Mesendoderm (in vitro differentiated cells): ENCODE results near the gene RNFT2.

ENCODE experiments used
- DNase-seq: peaks from one replicate; pipeline ENCODE4 v3.0.0; 2013
- H2AK5ac ChIP-seq: 2 replicates; pipeline ENCODE4 v1.6.1; 2013; ENCODE audit warnings: low read length, inconsistent platforms
- H2BK120ac ChIP-seq: 2 replicates; pipeline ENCODE4 v1.6.1; 2013; ENCODE audit warnings: low read depth, mild to moderate bottlenecking, low read length, moderate library complexity, mixed read lengths
- H2BK15ac ChIP-seq: replicated peaks from 2 replicates; pipeline ENCODE4 v1.6.1; 2013; ENCODE audit warnings: low read depth, mild to moderate bottlenecking, moderate library complexity
- H2BK5ac ChIP-seq: 2 replicates; pipeline ENCODE4 v1.6.1; 2013; ENCODE audit warnings: low read length, inconsistent platforms
- H3K18ac ChIP-seq: 2 replicates; pipeline ENCODE4 v1.6.1; 2013; ENCODE audit warnings: mild to moderate bottlenecking, low read length, mixed read lengths
- H3K23ac ChIP-seq: one replicate; pipeline ENCODE4 v1.6.1; 2013; ENCODE audit warnings: low read length
- H3K27ac ChIP-seq: 2 replicates; pipeline ENCODE4 v1.5.1; 2013; ENCODE audit warnings: low read depth, mild to moderate bottlenecking, inconsistent platforms, low read length, moderate library complexity
- H3K27me3 ChIP-seq: 2 replicates; pipeline ENCODE4 v1.6.1; 2013; ENCODE audit warnings: low read length, control low read depth, mild to moderate bottlenecking, inconsistent platforms; ENCODE audit not compliant: insufficient read depth, poor library complexity
- H3K36me3 ChIP-seq: 2 replicates; pipeline ENCODE4 v1.6.1; 2013; ENCODE audit warnings: low read length, inconsistent platforms; ENCODE audit not compliant: control insufficient read depth, insufficient read depth
- H3K4ac ChIP-seq: one replicate; pipeline ENCODE4 v1.6.1; 2013; ENCODE audit warnings: low read depth, mild to moderate bottlenecking, low read length, moderate library complexity
- H3K4me1 ChIP-seq: 2 replicates; pipeline ENCODE4 v1.6.1; 2013; ENCODE audit warnings: low read depth, low read length, inconsistent platforms; ENCODE audit not compliant: control insufficient read depth
- H3K4me2 ChIP-seq: 2 replicates; pipeline ENCODE4 v1.6.1; 2013; ENCODE audit warnings: low read length
- H3K4me3 ChIP-seq: 2 replicates; pipeline ENCODE4 v1.5.1; 2013; ENCODE audit warnings: mild to moderate bottlenecking, low read length
- H3K56ac ChIP-seq: one replicate; pipeline ENCODE4 v1.6.1; 2013; ENCODE audit warnings: low read length
- H3K79me1 ChIP-seq: 2 replicates; pipeline ENCODE4 v1.6.1; 2013; ENCODE audit warnings: low read length, inconsistent platforms
- H3K79me2 ChIP-seq: 2 replicates; pipeline ENCODE4 v1.6.1; 2013; ENCODE audit warnings: mild to moderate bottlenecking, low read length; ENCODE audit not compliant: control insufficient read depth, insufficient read depth
- H3K9ac ChIP-seq: 2 replicates; pipeline ENCODE4 v1.6.1; 2013; ENCODE audit warnings: low read length, inconsistent platforms
- H4K5ac ChIP-seq: one replicate; pipeline ENCODE4 v1.6.1; 2013; ENCODE audit warnings: low read length
- H4K8ac ChIP-seq: one replicate; pipeline ENCODE4 v1.6.1; 2013; ENCODE audit warnings: low read depth, mild to moderate bottlenecking, control low read depth, low read length, moderate library complexity
- WGBS: extraction: QIAGEN DNeasy Blood & Tissue Kit; methylation state at CpG from one replicate; pipeline ENCODE4 v1.1.7; 2013; ENCODE audit warnings: low lambda C conversion rate, missing lambda C conversion rate; ENCODE audit not compliant: insufficient coverage; ENCODE audit errors: extremely low coverage; 5-methylcytosine and 5-hydroxymethylcytosine counted together

RNFT2 gene

GRCh38 chr12:116881325-116881876, 143.3 kb downstream of the RNFT2 start, which contains the start of gene HRK:
HRK (minus strand) TSS chr12:116881441; CDS start chr12:116881307, 134 bp downstream.
- no peak within 1 kb of the TSS for H3K4ac ChIP-seq
- H3K79me1 ChIP-seq = no peaks in the 10 kb centered on the region
- H3K4me2 ChIP-seq = peak within 1 kb of the TSS; percentile 79
- peak within 1 kb of the TSS; percentile 50 for H3K9ac ChIP-seq
- H3K18ac ChIP-seq = peak within 1 kb of the TSS; percentile 71
- no peaks in the 10 kb centered on the region for H3K79me2 ChIP-seq
- WGBS = no CpG with 5 or more reads among the region's 49 CpGs
- H2BK5ac ChIP-seq = no peak within 1 kb of the TSS
- no peaks in the 10 kb centered on the region for H3K36me3 ChIP-seq
- H3K4me1 ChIP-seq = peaks cover 11% of the 10 kb centered on the region
- no peak within 1 kb of the TSS for H2BK120ac ChIP-seq
- peak; percentile 64 for DNase-seq
- H3K56ac ChIP-seq = peak within 1 kb of the TSS; percentile 70
- H3K4me3 ChIP-seq = peak within 1 kb of the TSS; percentile 44
- H3K27me3 ChIP-seq = peaks cover 30% of the 10 kb centered on the region
- no peak within 1 kb of the TSS for H3K27ac ChIP-seq
- H3K23ac ChIP-seq = peak within 1 kb of the TSS; percentile 45
- H4K8ac ChIP-seq = peak within 1 kb of the TSS; percentile 31
- H2BK15ac ChIP-seq = no peak within 1 kb of the TSS
- no peak within 1 kb of the TSS for H2AK5ac ChIP-seq
- no peak within 1 kb of the TSS for H4K5ac ChIP-seq

- no peak overlapping the region for H3K9ac ChIP-seq
- H2BK15ac ChIP-seq = no peak overlapping the region
- H4K5ac ChIP-seq = no peak overlapping the region
- H3K23ac ChIP-seq = peak overlapping the region; percentile 2
- no peak overlapping the region for H2BK120ac ChIP-seq
- no peak overlapping the region for H3K4ac ChIP-seq
- H3K18ac ChIP-seq = peak overlapping the region; percentile 71
- H3K79me2 ChIP-seq = no peaks in the 10 kb centered on the region
- peaks cover 30% of the 10 kb centered on the region for H3K27me3 ChIP-seq
- H3K27ac ChIP-seq = no peak overlapping the region
- peaks cover 8% of the 10 kb centered on the region for H3K4me1 ChIP-seq
- H3K56ac ChIP-seq = peak overlapping the region; percentile 60
- no peaks in the 10 kb centered on the region for H3K36me3 ChIP-seq
- H2AK5ac ChIP-seq = no peak overlapping the region
- WGBS = no CpG with 5 or more reads among the region's 29 CpGs
- no peak overlapping the region for H4K8ac ChIP-seq
- DNase-seq = no peak
- no peaks in the 10 kb centered on the region for H3K79me1 ChIP-seq
- no peak overlapping the region for H2BK5ac ChIP-seq
- H3K4me3 ChIP-seq = peak overlapping the region; percentile 25
- peak overlapping the region; percentile 70 for H3K4me2 ChIP-seq
Measured at GRCh38 chr12:116881877-116882507, 143.9 kb downstream of the RNFT2 start.

- no peak overlapping the region for H3K27ac ChIP-seq
- H3K4me2 ChIP-seq = no peak overlapping the region
- no peak overlapping the region for H4K8ac ChIP-seq
- H3K27me3 ChIP-seq = peaks cover 30% of the 10 kb centered on the region
- no peak overlapping the region for H3K56ac ChIP-seq
- no peak overlapping the region for H3K18ac ChIP-seq
- no peak overlapping the region for H3K4ac ChIP-seq
- no peaks in the 10 kb centered on the region for H3K79me1 ChIP-seq
- H2BK15ac ChIP-seq = no peak overlapping the region
- no peaks in the 10 kb centered on the region for H3K79me2 ChIP-seq
- peak overlapping the region; percentile 2 for H3K23ac ChIP-seq
- H2BK5ac ChIP-seq = no peak overlapping the region
- no peak overlapping the region for H2BK120ac ChIP-seq
- H4K5ac ChIP-seq = no peak overlapping the region
- no peak overlapping the region for H2AK5ac ChIP-seq
- H3K4me1 ChIP-seq = peaks cover 8% of the 10 kb centered on the region
- no CpG with 5 or more reads among the region's 6 CpGs for WGBS
- no peak overlapping the region for H3K9ac ChIP-seq
- H3K4me3 ChIP-seq = no peak overlapping the region
- DNase-seq = peak; percentile 69
- H3K36me3 ChIP-seq = no peaks in the 10 kb centered on the region
Measured at GRCh38 chr12:116882742-116883141, 144.6 kb downstream of the RNFT2 start.

GRCh38 chr12:116884871-116885270, 146.8 kb downstream of the RNFT2 start:
- H3K79me1 ChIP-seq = no peaks in the 10 kb centered on the region
- H4K5ac ChIP-seq = no peak overlapping the region
- H3K79me2 ChIP-seq = no peaks in the 10 kb centered on the region
- no peak overlapping the region for H3K56ac ChIP-seq
- no peak overlapping the region for H3K4me3 ChIP-seq
- H3K4me1 ChIP-seq = peaks cover 7% of the 10 kb centered on the region
- H3K27ac ChIP-seq = no peak overlapping the region
- H3K4ac ChIP-seq = no peak overlapping the region
- no CpG with 5 or more reads among the region's 3 CpGs for WGBS
- H3K9ac ChIP-seq = no peak overlapping the region
- peaks cover 22% of the 10 kb centered on the region for H3K27me3 ChIP-seq
- no peaks in the 10 kb centered on the region for H3K36me3 ChIP-seq
- no peak overlapping the region for H3K23ac ChIP-seq
- no peak overlapping the region for H4K8ac ChIP-seq
- H2BK120ac ChIP-seq = no peak overlapping the region
- H2BK5ac ChIP-seq = no peak overlapping the region
- no peak overlapping the region for H2BK15ac ChIP-seq
- no peak overlapping the region for H2AK5ac ChIP-seq
- no peak overlapping the region for H3K18ac ChIP-seq
- no peak overlapping the region for H3K4me2 ChIP-seq
- DNase-seq = no peak

- Histone ChIP-seq H3K27me3 (peaks cover 17% of the 10 kb centered on the region), H3K4me2 (no peak overlapping the region), H4K5ac (no peak overlapping the region), H2BK15ac (no peak overlapping the region), H3K36me3 (no peaks in the 10 kb centered on the region), H3K4me1 (peaks cover 3% of the 10 kb centered on the region), H3K9ac (no peak overlapping the region), H2AK5ac (no peak overlapping the region), H3K4ac (no peak overlapping the region), H3K27ac (no peak overlapping the region), H3K18ac (no peak overlapping the region), H2BK120ac (no peak overlapping the region), H3K56ac (no peak overlapping the region), H2BK5ac (no peak overlapping the region), H3K23ac (no peak overlapping the region), H3K4me3 (no peak overlapping the region), H4K8ac (no peak overlapping the region), H3K79me2 (no peaks in the 10 kb centered on the region), H3K79me1 (no peaks in the 10 kb centered on the region)
- WGBS = no CpG with 5 or more reads among the region's 2 CpGs
- DNase-seq = peak; percentile 39
Measured at GRCh38 chr12:116885491-116885890, 147.4 kb downstream of the RNFT2 start.
